Lower leg skin (tissue), 3 donors: Measurements from ENCODE around the gene GPD2.

Experiments
- CTCF ChIP-seq, 3 donors: fragments of 450-650 bp; IDR thresholded peaks; one replicate each; pipeline ENCODE4 v1.5.1; 2016; ENCODE audit warnings: antibody characterized with exemption in 3 of 3, mild to moderate bottlenecking in 3 of 3, moderate library complexity in 2 of 3
- POLR2A ChIP-seq, 2 donors: fragments of 450-650 bp; IDR thresholded peaks; one replicate each; pipeline ENCODE4 v1.6.1; 2016 to 2017; ENCODE audit warnings: antibody characterized with exemption in 2 of 2, mild to moderate bottlenecking in 1 of 2, moderate library complexity in 1 of 2

DNA sequence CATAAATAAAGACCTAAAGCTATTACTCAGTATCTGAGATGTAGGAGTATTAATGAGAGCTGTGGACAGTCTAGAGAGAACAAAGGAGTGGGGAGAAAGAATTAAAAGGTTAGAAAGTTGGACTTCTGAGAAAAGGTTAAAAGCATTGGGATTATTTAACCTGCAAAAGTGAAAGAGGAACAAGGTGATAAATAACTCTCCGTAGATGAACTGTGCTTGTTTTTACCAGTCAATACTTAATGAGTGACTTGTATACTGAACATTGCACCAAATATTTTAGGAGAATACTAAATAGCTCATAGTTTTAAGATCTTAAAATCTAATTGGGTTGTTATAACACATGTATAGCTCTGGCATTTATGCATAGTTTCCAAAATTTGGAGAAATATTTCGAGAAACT, 137.5 kb downstream of the GPD2 start:
- TF ChIP-seq POLR2A (IDR thresholded peaks at IDR 0.05), result no peak
- no peak for TF ChIP-seq CTCF (IDR thresholded peaks at IDR 0.05)
